CD4-positive, alpha-beta T cell (primary cell): ENCODE data around the gene TP53. TPM values are rescaled to one million over a fixed set of nuclear protein-coding genes. Genes with fewer than 3 reads are reported as not detected.

Experiments used
- ATAC-seq: fragments of 200-7000 bp; cut with Tn5 transposase; one replicate; pipeline ENCODE4 v1.10.0; 2022; ENCODE audit warnings: mild to moderate bottlenecking; ENCODE audit not compliant: poor library complexity
- CTCF ChIA-PET: fragments of 350-600 bp; sonication (Branson Sonifier 250); formaldehyde crosslinking; loops from one replicate; lab custom pipeline; 2021; ENCODE audit warnings: antibody characterized with exemption, inconsistent platforms; lab: Charles Lee
- POLR2A ChIA-PET: fragments of 350-600 bp; sonication (Branson Sonifier 250); formaldehyde crosslinking; loops from one replicate; lab custom pipeline; 2021; ENCODE audit warnings: antibody characterized with exemption, inconsistent platforms; lab: Charles Lee
- DNase-seq, 14 experiments: peaks; one replicate each; pipeline ENCODE4 v3.0.0-alpha.2; 2013 to 2020; ENCODE audit warnings: mixed read lengths in 2 of 14
- H3K27ac ChIP-seq, 2 donors: one replicate each; pipeline versions ENCODE4 v1.5.1 to v1.7.0; 2013; ENCODE audit warnings: low read length in 2 of 2, low read depth in 1 of 2, mild to moderate bottlenecking in 1 of 2
- H3K27me3 ChIP-seq, 2 experiments: 1 replicate in 1 of 2; 2 replicates in 1 of 2; pipeline versions ENCODE4 v1.6.1 to v1.7.0; 2013; ENCODE audit warnings: low read length in 2 of 2, control low read depth in 1 of 2, mild to moderate bottlenecking in 1 of 2, moderate library complexity in 1 of 2; ENCODE audit not compliant: insufficient read depth in 2 of 2, control insufficient read depth in 1 of 2
- H3K36me3 ChIP-seq: one replicate; pipeline ENCODE4 v1.6.1; 2013; ENCODE audit warnings: low read length, control low read depth; ENCODE audit not compliant: insufficient read depth
- H3K4me1 ChIP-seq: one replicate; pipeline ENCODE4 v1.6.1; 2013; ENCODE audit warnings: low read length, control low read depth; ENCODE audit not compliant: insufficient read depth
- H3K4me3 ChIP-seq: one replicate; pipeline ENCODE4 v1.5.1; 2013; ENCODE audit warnings: mild to moderate bottlenecking, low read length, moderate library complexity
- H3K9me3 ChIP-seq, 2 experiments: 1 replicate in 1 of 2; 2 replicates in 1 of 2; pipeline versions ENCODE4 v1.6.1 to v1.7.0; 2013; ENCODE audit warnings: low read length in 2 of 2, mild to moderate bottlenecking in 2 of 2, control low read depth in 1 of 2, moderate library complexity in 1 of 2; ENCODE audit not compliant: control insufficient read depth in 1 of 2, insufficient read depth in 1 of 2
- H3K27ac Mint-ChIP-seq: one replicate; pipeline ENCODE4 v1.8.0; 2020; ENCODE audit warnings: mixed read lengths
- H3K27me3 Mint-ChIP-seq: one replicate; pipeline ENCODE4 v1.8.0; 2021; ENCODE audit warnings: mixed read lengths
- H3K36me3 Mint-ChIP-seq: one replicate; pipeline ENCODE4 v1.8.0; 2021; ENCODE audit warnings: low read depth, mixed read lengths
- H3K4me1 Mint-ChIP-seq: one replicate; pipeline ENCODE4 v1.8.0; 2021; ENCODE audit warnings: low read depth, mixed read lengths
- H3K4me3 Mint-ChIP-seq: one replicate; pipeline ENCODE4 v1.8.0; 2020; ENCODE audit warnings: mild to moderate bottlenecking, mixed read lengths
- H3K9me3 Mint-ChIP-seq: one replicate; pipeline ENCODE4 v1.8.0; 2020; ENCODE audit warnings: mixed read lengths
- CTCF ChIP-seq: fragments of 200-600 bp; IDR thresholded peaks from one replicate; pipeline ENCODE4 v1.8.0; 2022; ENCODE audit warnings: antibody characterized with exemption, mild to moderate bottlenecking
- intact Hi-C, 2 experiments: fragments of 100-400 bp; cut with DNase I in 1 of 2; cut with micrococcal nuclease in 1 of 2; formaldehyde crosslinking; loops; one replicate each; pipeline versions ENCODE4 v1.15.1 to v1.9.0; 2023 to 2025; cut with DNase I, micrococcal nuclease
- total RNA-seq, 174 experiments: library from RNA in 2 of 174; stranded (reverse) in 2 of 174; gene quantifications; one replicate each; pipeline ENCODE4 v1.2.3 and lab custom pipeline; 2021 to 2026

The TP53 gene
- total RNA-seq, 2 experiments from 2014 or later: 25.8 to 26.0 TPM

DNA sequence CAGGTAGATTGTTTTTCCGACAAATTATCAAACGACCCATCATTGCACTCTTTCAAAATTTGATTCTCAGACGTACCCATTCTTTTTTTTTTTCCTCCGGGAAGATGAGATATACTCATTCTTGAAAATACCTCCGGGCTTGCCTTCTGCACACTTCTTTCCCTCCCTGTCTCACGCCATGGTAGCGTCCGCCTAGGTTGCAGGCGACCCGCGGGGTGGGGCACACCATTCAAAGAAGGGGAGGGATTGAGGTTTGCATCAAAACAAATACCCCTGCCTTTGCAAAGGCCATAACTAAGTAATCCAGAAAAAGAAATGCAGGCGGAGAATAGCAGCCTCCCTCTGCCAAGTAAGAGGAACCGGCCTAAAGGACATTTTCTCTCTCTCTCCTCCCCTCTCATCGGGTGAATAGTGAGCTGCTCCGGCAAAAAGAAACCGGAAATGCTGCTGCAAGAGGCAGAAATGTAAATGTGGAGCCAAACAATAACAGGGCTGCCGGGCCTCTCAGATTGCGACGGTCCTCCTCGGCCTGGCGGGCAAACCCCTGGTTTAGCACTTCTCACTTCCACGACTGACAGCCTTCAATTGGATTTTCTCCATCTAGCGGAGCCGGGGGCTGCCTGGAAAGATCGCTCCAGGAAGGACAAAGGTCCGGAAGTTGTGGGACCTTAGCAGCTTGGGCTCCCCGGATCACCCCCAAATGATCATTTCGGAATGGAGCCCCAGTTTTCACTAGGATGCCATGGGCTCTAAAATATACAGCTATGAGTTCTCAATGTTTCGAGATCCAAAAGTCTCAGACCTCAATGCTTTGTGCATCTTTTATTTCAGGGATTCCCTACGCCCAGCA is 843 bp downstream of the TP53 start:
- POLR2A ChIA-PET: interaction anchor here (0.6 to 5.6 kb wide), 86 partner anchors 11 to 755 kb away, joined by 3 to 158 read pairs (median 6); partner anchors contain the start of genes ACAP1, ALOXE3, ATP1B2 and CD68
- no peak for TF ChIP-seq CTCF
- peak overlapping the region; percentile 72 for H3K4me3 ChIP-seq
- Mint-ChIP-seq H3K36me3 (peaks cover 38% of the 10 kb centered on the region), H3K9me3 (no peaks in the 10 kb centered on the region), H3K27me3 (peaks cover 7% of the 10 kb centered on the region), H3K27ac (peak overlapping the region; percentile 100), H3K4me1 (peaks cover 46% of the 10 kb centered on the region), H3K4me3 (peak overlapping the region; percentile 99)
- DNase-seq (peak; percentile 64 to 91 (median 76)), ATAC-seq (peak; percentile 45)
- peak overlapping the region; percentile 96 to 98 for H3K27ac ChIP-seq
- no peaks in the 10 kb centered on the region for H3K27me3 ChIP-seq
- intact Hi-C loops: loop anchor here (1.0 to 10.0 kb wide), 15 partner anchors 34 to 649 kb away; partner anchors contain the start of genes ATP1B2 (in 1 of the 2), ELP5 (in 1 of the 2), FXR2 (in 1 of the 2) and GPS2 (in 1 of the 2)
- no peaks in the 10 kb centered on the region for H3K9me3 ChIP-seq
- H3K4me1 ChIP-seq: peaks cover 40% of the 10 kb centered on the region
- no peaks in the 10 kb centered on the region for H3K36me3 ChIP-seq
- CTCF ChIA-PET: interaction anchor here (0.7 to 4.2 kb wide), 15 partner anchors 13 to 691 kb away, joined by 3 to 29 read pairs (median 6); partner anchors contain the start of genes ATP1B2, FXR2, MPDU1 and NAA38

DNA sequence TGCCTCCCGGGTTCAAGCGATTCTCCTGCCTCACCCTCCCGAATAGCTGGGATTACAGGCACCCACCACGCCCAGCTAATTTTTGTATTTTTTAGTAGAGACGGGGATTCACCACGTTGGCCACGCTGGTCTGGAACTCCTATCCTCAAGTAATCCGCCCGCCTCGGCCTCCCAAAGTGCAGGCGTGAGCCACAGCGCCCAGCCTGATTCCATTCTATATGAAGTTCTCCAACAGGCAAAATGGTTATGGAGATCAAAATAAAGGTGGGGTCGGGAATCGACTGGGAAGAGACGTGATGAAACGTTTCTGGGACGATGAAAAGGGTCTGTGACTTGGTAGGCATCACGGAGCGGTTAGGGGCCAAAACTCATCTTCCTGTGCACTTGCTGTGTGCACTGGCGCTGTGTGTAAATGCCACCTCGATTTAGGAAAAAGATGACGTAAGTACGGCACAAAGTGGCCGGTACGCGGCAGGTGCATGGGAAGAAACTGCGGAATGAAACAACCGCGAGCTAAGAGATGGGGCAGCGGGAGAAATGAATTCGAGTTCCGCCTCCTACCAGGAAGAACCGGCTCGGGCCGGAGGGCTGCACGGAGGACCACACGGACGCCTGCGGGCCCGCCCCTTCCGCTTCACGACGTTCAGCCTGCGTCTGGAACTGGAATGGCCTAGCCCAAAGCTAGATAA is 1.6 kb downstream of the TP53 start:
- POLR2A ChIA-PET: interaction anchor here (0.6 to 5.6 kb wide), 57 partner anchors 10 to 756 kb away, joined by 3 to 158 read pairs (median 10); partner anchors contain the start of genes ACAP1, ALOXE3, ATP1B2 and CD68
- H3K27me3 Mint-ChIP-seq: peaks cover 7% of the 10 kb centered on the region
- no peaks in the 10 kb centered on the region for H3K36me3 ChIP-seq
- H3K27ac ChIP-seq: peak overlapping the region; percentile 96 to 98
- H3K27me3 ChIP-seq: no peaks in the 10 kb centered on the region
- H3K9me3 Mint-ChIP-seq: no peaks in the 10 kb centered on the region
- H3K4me1 Mint-ChIP-seq: peaks cover 46% of the 10 kb centered on the region
- no peaks in the 10 kb centered on the region for H3K9me3 ChIP-seq
- H3K36me3 Mint-ChIP-seq: peaks cover 33% of the 10 kb centered on the region
- CTCF ChIA-PET: interaction anchor here (0.7 to 4.2 kb wide), 7 partner anchors 13 to 516 kb away, joined by 3 to 29 read pairs (median 4); partner anchors contain the start of gene FXR2
- H3K4me1 ChIP-seq: peaks cover 40% of the 10 kb centered on the region
- peak; percentile 48 for ATAC-seq
- intact Hi-C loops: loop anchor here (1.0 to 10.0 kb wide), 15 partner anchors 33 to 648 kb away; partner anchors contain the start of genes ATP1B2 (in 1 of the 2), ELP5 (in 1 of the 2), FXR2 (in 1 of the 2) and GPS2 (in 1 of the 2)
- peak overlapping the region; percentile 72 for H3K4me3 ChIP-seq
- DNase-seq: peak; percentile 80 to 96 (median 88)
- H3K27ac Mint-ChIP-seq: peak overlapping the region; percentile 100
- peak overlapping the region; percentile 99 for H3K4me3 Mint-ChIP-seq
- TF ChIP-seq CTCF: no peak
